HCT116 (cell line): ENCODE data around the gene TEX30. TPM values are rescaled to one million over a fixed set of nuclear protein-coding genes. Genes with fewer than 3 reads are reported as not detected.

ENCODE experiments used
- ATAC-seq: fragments of 200-7000 bp; cut with Tn5 transposase; 2 replicates; pipeline ENCODE4 v1.9.1; 2020; ENCODE audit warnings: mild to moderate bottlenecking, moderate library complexity
- BruUV-seq: library from RNA; stranded (reverse); fragments of 400-500 nt; replicated peaks from 2 replicates; lab custom pipeline; 2021; lab: Mats Ljungman, UMichigan
- CTCF ChIA-PET: fragments of 300-600 bp; sonication (Branson Sonifier 250); formaldehyde crosslinking; loops from one replicate; lab custom pipeline; 2021; ENCODE audit warnings: antibody characterized with exemption; lab: Charles Lee
- POLR2A ChIA-PET: fragments of 300-600, 350-600 bp; sonication (Branson Sonifier 250); formaldehyde crosslinking; loops from one replicate; lab custom pipeline; 2021; ENCODE audit warnings: antibody characterized with exemption; lab: Charles Lee
- RAD21 ChIA-PET, 2 experiments: fragments of 300-600 bp; sonication (Branson Sonifier 250); formaldehyde crosslinking; loops; one replicate each; lab custom pipeline; 2023; ENCODE audit warnings: low total read pairs in 2 of 2; ENCODE audit not compliant: uncharacterized antibody in 2 of 2, unreplicated experiment in 2 of 2, low non-redundant PET in 1 of 2; lab: Charles Lee
- DNase-seq: peaks from one replicate; pipeline ENCODE4 v3.0.0-alpha.2; 2010; ENCODE audit warnings: low read depth, low spot score
- H2AFZ ChIP-seq: fragments of 200-600 bp; shearing (Covaris generic), sonication (generic); 2 replicates; pipeline ENCODE4 v1.6.1; 2017; ENCODE audit warnings: low read depth, mixed run types, mixed read lengths, antibody characterized with exemption, low read length; ENCODE audit not compliant: poor library complexity, severe bottlenecking
- H3K27ac ChIP-seq: 2 replicates; pipeline ENCODE4 v1.5.1; 2012; ENCODE audit warnings: low read depth, low read length
- H3K27me3 ChIP-seq: fragments of 200-600 bp; sonication (generic); 2 replicates; pipeline ENCODE4 v1.6.1; 2016; ENCODE audit warnings: mixed run types, low read length, mixed read lengths; ENCODE audit not compliant: insufficient read depth
- H3K36me3 ChIP-seq, 2 experiments: fragments of 200-500 bp in 1 of 2; fragments of 200-600 bp in 1 of 2; sonication (Bioruptor generic) in 1 of 2; sonication (generic) in 1 of 2; 2 replicates each; pipeline versions ENCODE4 v1.5.1 to v1.6.1; 2014 to 2016; ENCODE audit warnings: low read length in 2 of 2, inconsistent platforms in 1 of 2, mixed read lengths in 1 of 2, mixed run types in 1 of 2; ENCODE audit not compliant: insufficient read depth in 2 of 2, control insufficient read depth in 1 of 2
- H3K4me1 ChIP-seq, 2 experiments: fragments of 200-600 bp in 1 of 2; sonication (generic) in 1 of 2; 2 replicates each; pipeline versions ENCODE4 v1.5.1 to v1.6.1; 2012 to 2017; ENCODE audit warnings: low read length in 2 of 2, inconsistent platforms in 1 of 2, mild to moderate bottlenecking in 1 of 2, mixed read lengths in 1 of 2, mixed run types in 1 of 2, moderate library complexity in 1 of 2; ENCODE audit not compliant: insufficient read depth in 2 of 2, control insufficient read depth in 1 of 2
- H3K4me2 ChIP-seq: fragments of 200-600 bp; sonication (generic); 2 replicates; pipeline ENCODE4 v1.6.1; 2017; ENCODE audit warnings: mixed run types, low read length, mixed read lengths
- H3K4me3 ChIP-seq, 2 experiments: fragments of 200-600 bp in 1 of 2; sonication (generic) in 1 of 2; replicated peaks in 1 of 2; 2 replicates each; pipeline ENCODE4 v1.5.1; 2011 to 2016; ENCODE audit warnings: low read length in 2 of 2, control low read depth in 1 of 2, low read depth in 1 of 2, mild to moderate bottlenecking in 1 of 2, mixed read lengths in 1 of 2, mixed run types in 1 of 2
- H3K79me2 ChIP-seq: fragments of 200-600 bp; sonication (generic); 2 replicates; pipeline ENCODE4 v1.6.1; 2017; ENCODE audit warnings: mild to moderate bottlenecking, mixed run types, low read length, moderate library complexity, mixed read lengths; ENCODE audit not compliant: insufficient read depth
- H3K9ac ChIP-seq: fragments of 200-600 bp; sonication (generic); 2 replicates; pipeline ENCODE4 v1.6.1; 2016; ENCODE audit warnings: low read length, mixed read lengths
- H3K9me2 ChIP-seq: fragments of 200-600 bp; sonication (generic), shearing (Covaris generic); 2 replicates; pipeline ENCODE4 v1.6.1; 2017; ENCODE audit warnings: mixed run types, mild to moderate bottlenecking, moderate library complexity; ENCODE audit not compliant: insufficient read depth
- H3K9me3 ChIP-seq, 2 experiments: fragments of 200-500 bp in 1 of 2; fragments of 200-600 bp in 1 of 2; sonication (Bioruptor generic) in 1 of 2; sonication (generic) in 1 of 2; 2 replicates each; pipeline ENCODE4 v1.6.1; 2014 to 2017; ENCODE audit warnings: low read length in 2 of 2, mixed read lengths in 2 of 2, inconsistent platforms in 1 of 2, low read depth in 1 of 2, mild to moderate bottlenecking in 1 of 2, mixed run types in 1 of 2, moderate library complexity in 1 of 2; ENCODE audit not compliant: control insufficient read depth in 1 of 2, insufficient read depth in 1 of 2
- H4K20me1 ChIP-seq: fragments of 200-600 bp; sonication (generic), shearing (Covaris generic); 2 replicates; pipeline ENCODE4 v1.6.1; 2017; ENCODE audit warnings: mixed run types, mild to moderate bottlenecking, moderate library complexity; ENCODE audit not compliant: insufficient read depth
- CBX3 ChIP-seq: IDR thresholded peaks from 2 replicates; pipeline ENCODE4 v1.6.1; 2012; ENCODE audit warnings: low read depth
- CEBPB ChIP-seq: IDR thresholded peaks from 2 replicates; pipeline ENCODE4 v1.6.1; 2012; ENCODE audit warnings: low read depth
- CTCF ChIP-seq, 3 experiments: fragments of 200-600 bp in 1 of 3; sonication (generic) in 1 of 3; IDR thresholded peaks in 2 of 3; conservative IDR thresholded peaks in 1 of 3; 2 replicates each; pipeline ENCODE4 v1.5.1; 2012 to 2017; ENCODE audit warnings: low read depth in 2 of 3, low read length in 2 of 3, antibody characterized with exemption in 1 of 3, borderline replicate concordance in 1 of 3, control low read depth in 1 of 3, mild to moderate bottlenecking in 1 of 3, mixed read lengths in 1 of 3, mixed run types in 1 of 3, moderate library complexity in 1 of 3; ENCODE audit not compliant: insufficient read depth in 1 of 3
- ELF1 ChIP-seq: IDR thresholded peaks from 2 replicates; pipeline ENCODE4 v1.6.1; 2012; ENCODE audit warnings: low read depth, borderline replicate concordance
- EZH2 ChIP-seq: fragments of 200-600 bp; sonication (generic); IDR thresholded peaks from 2 replicates; pipeline ENCODE4 v1.6.1; 2017; ENCODE audit warnings: antibody characterized with exemption, mixed run types
- JUND ChIP-seq: IDR thresholded peaks from 2 replicates; pipeline ENCODE4 v1.6.1; 2012
- POLR2A ChIP-seq: IDR thresholded peaks from 2 replicates; pipeline ENCODE4 v1.7.0; 2011; ENCODE audit warnings: borderline replicate concordance; ENCODE audit not compliant: insufficient read depth, insufficient read length; ENCODE audit errors: extremely low read depth
- RAD21 ChIP-seq: IDR thresholded peaks from 2 replicates; pipeline ENCODE4 v1.6.1; 2012; ENCODE audit warnings: low read depth, mild to moderate bottlenecking
- SIN3A ChIP-seq: IDR thresholded peaks from 2 replicates; pipeline ENCODE4 v1.6.1; 2012; ENCODE audit warnings: low read depth
- SP1 ChIP-seq: IDR thresholded peaks from 2 replicates; pipeline ENCODE4 v1.6.1; 2012; ENCODE audit warnings: low read depth
- ZBTB33 ChIP-seq: IDR thresholded peaks from 2 replicates; pipeline ENCODE4 v1.6.1; 2011; ENCODE audit warnings: mild to moderate bottlenecking, low read length, moderate library complexity; ENCODE audit not compliant: insufficient replicate concordance; ENCODE audit errors: extremely low read depth
- ZFX ChIP-seq: fragments of 450-650 bp; IDR thresholded peaks from 2 replicates; pipeline ENCODE4 v1.6.1; 2017
- intact Hi-C: fragments of 100-400 bp; cut with micrococcal nuclease; formaldehyde crosslinking; loops from 2 replicates; pipeline ENCODE4 v1.10.0; 2022
- total RNA-seq: library from RNA; stranded (reverse); gene quantifications from one replicate; pipeline ENCODE4 v1.2.1, GENCODE V29; 2021; ENCODE audit not compliant: unreplicated experiment

TEX30 gene
- total RNA-seq, 1 experiment from 2014 or later = 22.3 TPM

- POLR2A ChIA-PET = interaction anchor here (1.8 kb wide), 1 partner anchor 15 kb away, joined by 4 read pairs; the partner anchor contains the start of gene TEX30
- intact Hi-C loops = no loop called here
- ATAC-seq (no peak), DNase-seq (no peak)
- Histone ChIP-seq H2AFZ (no peak overlapping the region), H3K79me2 (no peaks in the 10 kb centered on the region), H3K4me2 (no peak overlapping the region), H3K9ac (no peak overlapping the region), H3K27me3 (no peaks in the 10 kb centered on the region), H3K9me3 (no peaks in the 10 kb centered on the region), H3K4me1 (no peaks in the 10 kb centered on the region), H3K9me2 (no peaks in the 10 kb centered on the region), H3K36me3 (peaks cover 0 to 4% of the 10 kb centered on the region in 2 experiments; a peak in 1 of 4 replicates), H3K27ac (no peak overlapping the region), H4K20me1 (no peaks in the 10 kb centered on the region), H3K4me3 (no peak overlapping the region)
- no peak for TF ChIP-seq JUND
- TF ChIP-seq ZBTB33 = no peak
- TF ChIP-seq EZH2 = no peak
- no peak for TF ChIP-seq SIN3A
- no peak for TF ChIP-seq ZFX
- no peak for TF ChIP-seq POLR2A
- TF ChIP-seq CTCF (IDR thresholded peaks at IDR 0.05 in 2 of 3, conservative IDR thresholded peaks at IDR 0.05 in 1 of 3; ENCODE audit: borderline replicate concordance in 1 of 3, insufficient read depth in 1 of 3, low read depth in 2 of 3, low read length in 2 of 3) = no peak
- TF ChIP-seq SP1 = no peak
- no peak for TF ChIP-seq RAD21
- no peak for TF ChIP-seq ELF1
- no peak for TF ChIP-seq CBX3
- no peak for TF ChIP-seq CEBPB
- no TSS peak for BruUV-seq
- CTCF ChIA-PET = no interaction called here
- RAD21 ChIA-PET = no interaction called here
Measured at GRCh38 chr13:102788683-102789082, 15.1 kb upstream of the TEX30 start.
